ENCODE results near the gene SCCPDH.

SCCPDH gene

GRCh38 chr1:246748867-246749266, 24.7 kb downstream of the SCCPDH start:
- Mint-ChIP-seq H3K36me3 (ENCODE audit: low read depth) (peaks cover 44% of the 10 kb centered on the region), H3K27me3 (ENCODE audit: low read depth) (no peaks in the 10 kb centered on the region), H3K9me3 (no peaks in the 10 kb centered on the region), H3K4me1 (peaks cover 2% of the 10 kb centered on the region), H3K4me3 (no peak overlapping the region), H3K27ac (no peak overlapping the region)
- TF ChIP-seq CTCF (IDR thresholded peaks at IDR 0.05; ENCODE audit: unreplicated experiment in 3 of 3), result no peak

DNA sequence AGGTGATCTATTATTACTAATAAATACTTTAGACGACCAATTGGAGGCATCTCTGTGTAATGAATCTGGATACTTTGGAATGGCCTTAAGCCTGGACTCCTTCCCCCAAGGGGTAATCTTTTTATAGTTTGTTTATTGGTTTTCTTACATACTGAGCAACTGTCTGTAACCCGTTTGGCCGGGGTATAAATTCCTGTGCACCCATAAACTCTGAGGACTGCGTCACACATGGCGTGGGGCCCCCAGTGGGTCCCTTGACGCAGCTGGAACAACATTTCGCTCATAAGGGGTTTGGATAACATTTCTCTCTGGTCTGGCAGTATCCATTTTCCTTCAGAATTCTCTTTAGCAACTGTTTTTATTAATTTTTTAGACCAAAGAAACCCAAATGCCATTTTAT, 26.5 kb downstream of the SCCPDH start:
- H3K27me3 Mint-ChIP-seq (ENCODE audit: low read depth), result no peaks in the 10 kb centered on the region
- TF ChIP-seq CTCF (IDR thresholded peaks at IDR 0.05; ENCODE audit: unreplicated experiment in 3 of 3), result no peak
- no peak overlapping the region for H3K27ac Mint-ChIP-seq
- peaks cover 38% of the 10 kb centered on the region for H3K36me3 Mint-ChIP-seq (ENCODE audit: low read depth)
- no peaks in the 10 kb centered on the region for H3K9me3 Mint-ChIP-seq
- H3K4me1 Mint-ChIP-seq, result peaks cover 5% of the 10 kb centered on the region
- H3K4me3 Mint-ChIP-seq, result no peak overlapping the region

DNA sequence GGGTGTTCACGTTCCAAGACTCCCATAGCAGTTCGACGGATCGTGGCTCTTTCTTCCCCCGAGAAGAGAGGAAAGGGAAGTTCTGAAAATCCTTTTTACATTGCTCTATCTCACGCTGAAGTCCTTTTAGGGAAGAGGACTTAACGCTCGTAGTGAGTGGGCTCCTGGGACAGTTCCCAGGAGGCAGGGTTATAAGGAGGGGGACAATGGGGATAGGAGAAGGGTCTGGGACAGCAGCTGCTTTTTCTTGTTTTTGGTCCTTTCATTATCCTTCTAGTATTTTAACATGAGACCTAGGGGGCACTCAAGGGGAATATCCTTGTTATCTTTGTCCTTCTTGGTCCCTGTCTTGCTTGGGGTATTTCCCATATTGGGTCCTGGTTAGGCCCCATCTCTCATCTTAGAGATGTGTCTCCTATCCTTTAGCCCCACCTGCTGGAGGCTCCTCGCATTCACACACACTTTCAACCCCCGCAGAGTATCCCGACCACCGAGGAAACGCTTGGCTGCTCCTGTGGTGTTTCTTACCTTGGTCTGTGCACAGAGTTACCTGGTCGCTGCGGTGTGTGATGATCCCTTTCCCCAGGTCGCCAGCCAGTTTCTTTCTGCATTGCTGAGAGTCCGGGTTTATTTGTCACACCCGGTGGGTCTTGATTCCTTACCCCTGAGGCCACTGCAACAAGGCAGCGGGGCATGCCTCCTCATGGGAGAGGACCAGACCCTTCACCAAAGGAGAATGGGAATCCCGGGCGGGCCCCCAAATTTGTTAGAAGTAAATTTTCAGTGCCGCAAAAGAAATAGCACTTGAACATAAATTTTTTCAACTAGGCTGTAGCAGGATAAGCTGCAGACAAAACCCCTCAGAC, 29.7 kb downstream of the SCCPDH start:
- Mint-ChIP-seq H3K36me3 (ENCODE audit: low read depth) (peaks cover 19% of the 10 kb centered on the region), H3K4me3 (no peak overlapping the region), H3K4me1 (peaks cover 5% of the 10 kb centered on the region), H3K27me3 (ENCODE audit: low read depth) (no peaks in the 10 kb centered on the region), H3K27ac (peak overlapping the region in 1 of 3 experiments; percentile 21), H3K9me3 (no peaks in the 10 kb centered on the region)
- TF ChIP-seq CTCF (IDR thresholded peaks at IDR 0.05; ENCODE audit: unreplicated experiment in 3 of 3), result peak; percentile 70 to 72 (median 70)

DNA sequence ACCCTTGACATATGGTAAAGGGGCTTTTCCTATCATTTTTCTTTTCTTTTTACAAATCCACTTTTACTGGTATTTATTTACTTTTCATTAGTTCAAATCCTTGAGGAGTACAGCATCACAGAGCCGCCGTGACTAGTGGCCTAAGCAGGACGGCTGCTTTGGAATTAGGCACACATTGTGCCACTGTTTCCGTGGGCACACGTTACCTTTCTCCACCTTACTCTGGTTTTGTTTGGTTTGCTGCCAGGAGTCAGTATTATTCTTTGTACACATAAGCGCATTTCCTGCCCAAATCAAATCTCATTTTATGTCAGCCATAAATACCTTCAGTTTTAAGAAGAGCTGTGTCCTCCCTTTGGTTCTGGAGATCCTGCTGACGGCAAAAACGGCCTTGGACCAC, 31.2 kb downstream of the SCCPDH start:
- no peaks in the 10 kb centered on the region for H3K9me3 Mint-ChIP-seq
- H3K4me3 Mint-ChIP-seq, result no peak overlapping the region
- H3K27ac Mint-ChIP-seq, result peak overlapping the region in 1 of 3 experiments; percentile 64
- peaks cover 7% of the 10 kb centered on the region for H3K4me1 Mint-ChIP-seq
- H3K27me3 Mint-ChIP-seq (ENCODE audit: low read depth), result no peaks in the 10 kb centered on the region
- H3K36me3 Mint-ChIP-seq (ENCODE audit: low read depth), result peaks cover 23% of the 10 kb centered on the region
- no peak for TF ChIP-seq CTCF (IDR thresholded peaks at IDR 0.05; ENCODE audit: unreplicated experiment in 3 of 3)

DNA sequence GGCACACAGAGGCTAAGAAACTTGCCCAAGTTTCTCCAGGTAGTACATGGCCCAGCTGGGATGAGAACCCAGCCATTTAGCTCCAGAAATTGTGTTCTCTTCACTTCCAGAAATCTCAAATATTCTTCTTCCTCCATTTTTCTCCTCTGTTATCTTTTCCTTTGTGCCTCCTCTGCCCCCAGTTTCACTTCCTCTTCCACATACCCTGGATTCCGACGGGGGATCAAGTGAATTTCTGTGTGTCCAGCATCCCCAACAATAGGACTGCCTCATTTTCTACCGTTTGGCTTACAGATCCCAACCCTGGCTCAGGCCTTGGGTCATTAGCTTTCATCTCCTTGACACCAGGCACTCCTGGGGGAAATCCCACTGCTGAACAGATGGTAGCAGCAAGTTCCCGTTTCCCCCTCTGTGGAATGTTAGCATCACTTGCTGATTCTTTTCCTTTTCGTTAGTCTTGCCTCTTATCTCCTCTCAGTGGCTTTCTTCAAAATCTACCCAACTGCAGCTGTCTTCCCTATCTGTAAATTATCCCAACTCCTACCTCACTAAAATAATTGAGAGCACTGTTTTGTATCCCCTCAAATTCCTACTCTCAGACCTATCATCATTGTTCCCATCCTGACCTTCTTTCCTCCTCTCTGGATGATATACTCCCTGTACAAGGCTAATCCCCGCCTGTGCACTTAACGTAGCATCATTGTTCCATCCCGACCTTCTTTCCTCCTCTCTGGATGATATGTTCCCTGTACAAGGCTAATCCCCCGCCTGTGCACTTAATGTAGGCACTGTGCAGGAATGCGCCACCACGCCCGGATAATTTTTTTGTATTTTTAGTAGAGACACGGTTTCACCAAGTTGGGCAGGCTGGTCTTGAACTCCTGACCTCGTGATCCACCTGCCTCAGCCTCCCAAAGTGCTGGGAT, 36.5 kb downstream of the SCCPDH start:
- Mint-ChIP-seq H3K9me3 (no peaks in the 10 kb centered on the region), H3K36me3 (ENCODE audit: low read depth) (peaks cover 59% of the 10 kb centered on the region), H3K4me3 (no peak overlapping the region), H3K27me3 (ENCODE audit: low read depth) (no peaks in the 10 kb centered on the region), H3K4me1 (peaks cover 15% of the 10 kb centered on the region), H3K27ac (peak overlapping the region in 2 of 3 experiments; percentile 28 to 62)
- no peak for TF ChIP-seq CTCF (IDR thresholded peaks at IDR 0.05; ENCODE audit: unreplicated experiment in 3 of 3)
